Measurements from ENCODE around the gene ZNF587B. TPM values are rescaled to one million over a fixed set of nuclear protein-coding genes. Genes with fewer than 3 reads are reported as not detected.

Gene ZNF587B
- total and polyA plus RNA-seq, 9 of the 15 experiments (the other 6 are each of a cell fraction or from before 2014, with no cell fraction given) = 7.4 to 37.5 (median 20.8) TPM

- DNase-seq (ENCODE audit: extremely low read depth in 1 of 4, low spot score in 3 of 4) (no peak), ATAC-seq (no peak), FAIRE-seq (no peak)
- intact Hi-C loops (cut with micrococcal nuclease) (no loop called here), in situ Hi-C loops (cut with MboI) (no loop called here)
- peaks cover 50% of the 10 kb centered on the region for H3K36me3 ChIP-seq (ENCODE audit: control insufficient read depth, insufficient read depth, low read length)
- no TSS peak for BruUV-seq (replicated peaks)
- H3K4me2 ChIP-seq (ENCODE audit: insufficient read depth, low read length) = peak overlapping the region; percentile 83
- WGBS (ENCODE audit: insufficient coverage, low coverage, missing lambda C conversion rate) = 19% methylated on average over 6 of the region's 6 CpGs
- H3K9ac ChIP-seq (ENCODE audit: insufficient read depth in 1 of 2, low read depth in 2 of 2, low read length in 2 of 2) = peak overlapping the region; percentile 95 to 100
- H3K9me1 ChIP-seq (ENCODE audit: control insufficient read depth, insufficient read depth, low read length) = no peaks in the 10 kb centered on the region
- no peaks in the 10 kb centered on the region for H3K27me3 ChIP-seq (ENCODE audit: control insufficient read depth in 2 of 2, insufficient read depth in 2 of 2, low read length in 2 of 2)
- peak overlapping the region; percentile 91 for H3K4me3 ChIP-seq
- H4K20me1 ChIP-seq (replicated peaks; ENCODE audit: control insufficient read depth, insufficient read depth, low read length) = no peaks in the 10 kb centered on the region
- POLR2A ChIA-PET = interaction anchor here (1.0 kb wide), 1 partner anchor 24 kb away, joined by 5 read pairs; no protein-coding TSS in a partner anchor
- H3K27ac ChIP-seq (ENCODE audit: extremely low read depth, low read depth, low read length) = peak overlapping the region; percentile 87
- CTCF ChIA-PET (ENCODE audit: low intra/inter-chr PET ratio) = no interaction called here
- H3K4me1 ChIP-seq (replicated peaks in 1 of 2; ENCODE audit: control insufficient read depth in 2 of 2, insufficient read depth in 2 of 2, low read length in 2 of 2) = peaks cover 4 to 13% of the 10 kb centered on the region in 2 experiments; a peak in 3 of 5 replicates
- peaks cover 65% of the 10 kb centered on the region for H3K79me2 ChIP-seq (ENCODE audit: control insufficient read depth, insufficient read depth, low read length)
- no peaks in the 10 kb centered on the region for H3K9me3 ChIP-seq (replicated peaks; ENCODE audit: control insufficient read depth, insufficient read depth, low read depth, low read length)
- H2AFZ ChIP-seq (ENCODE audit: low read depth, low read length) = no peak overlapping the region
- no peak for TF ChIP-seq ZNF23 (CRISPR knock-in tag; IDR thresholded peaks at IDR 0.05)
- TF ChIP-seq DLX4 (CRISPR knock-in tag; IDR thresholded peaks at IDR 0.05) = no peak
- 0 out of 4 replicates have a peak, but pooled peaks of 1 of the 2 experiments have one; percentile 46 for TF ChIP-seq ZNF639 (CRISPR knock-in tag; conservative IDR thresholded peaks at IDR 0.05 in 1 of 2, IDR thresholded peaks at IDR 0.05 in 1 of 2)
- no peak for TF ChIP-seq NR2C1 (IDR thresholded peaks at IDR 0.05)
- peak; percentile 65 for TF ChIP-seq NR2C1 (tag; IDR thresholded peaks at IDR 0.05)
- TF ChIP-seq ZNF830 (CRISPR knock-in tag; IDR thresholded peaks at IDR 0.05) = no peak
- TF ChIP-seq ZNF592 (IDR thresholded peaks at IDR 0.05) = peak; percentile 80
- TF ChIP-seq PTTG1 (tag; IDR thresholded peaks at IDR 0.05; ENCODE audit: low read depth) = peak; percentile 64
- TF ChIP-seq ID3 (CRISPR knock-in tag; IDR thresholded peaks at IDR 0.05) = no peak
- peak; percentile 53; the same call in 1 of the 2 replicates for TF ChIP-seq ID3 (tag; IDR thresholded peaks at IDR 0.05)
- TF ChIP-seq HEY1 (CRISPR knock-in tag; IDR thresholded peaks at IDR 0.05; ENCODE audit: borderline replicate concordance) = no peak
- no peak for TF ChIP-seq FOXK1 (CRISPR knock-in tag; IDR thresholded peaks at IDR 0.05; ENCODE audit: borderline replicate concordance)
- TF ChIP-seq DMBX1 (CRISPR knock-in tag; IDR thresholded peaks at IDR 0.05; ENCODE audit: borderline replicate concordance) = peak; percentile 67; the same call in 1 of the 2 replicates
- TF ChIP-seq RFX5 (IDR thresholded peaks at IDR 0.05; ENCODE audit: low read depth, low read length) = no peak
These were observed 9.5 kb upstream of the ZNF587B start for GRCh38 chr19:57820599-57820998.
